NOMO-1 (cell line): ENCODE results near the gene DLX2.
"Not testable (repeated sequence)": the region's sequence is repeated elsewhere in the genome, so short reads cannot be mapped to it uniquely, and the experiment has no call there.

Experiments
- DNase-seq, 2 experiments: peaks; one replicate each; lab custom pipeline; 2025; ENCODE audit not compliant: unreplicated experiment in 2 of 2; lab: John Stamatoyannopoulos, UW

Gene DLX2

GRCh38 chr2:172102391-172103359, at the start of gene DLX2:
Gene DLX2 (minus strand): TSS chr2:172102900. CDS start chr2:172102538, 362 bp downstream.
- DNase-seq = peak; percentile 75 to 86

- DNase-seq = no peak
Measured at GRCh38 chr2:172147944-172148650, 45.4 kb upstream of the DLX2 start.

- no peak for DNase-seq
Measured at GRCh38 chr2:172143817-172144216, 41.1 kb upstream of the DLX2 start.

GRCh38 chr2:172138727-172139126, 36.0 kb upstream of the DLX2 start:
- DNase-seq = not testable (repeated sequence)

GRCh38 chr2:172137943-172138342, 35.2 kb upstream of the DLX2 start:
- no peak for DNase-seq

GRCh38 chr2:172137109-172137508, 34.4 kb upstream of the DLX2 start:
- DNase-seq = no peak

- no peak for DNase-seq
Measured at GRCh38 chr2:172135446-172135845, 32.7 kb upstream of the DLX2 start.

- no peak for DNase-seq
Measured at GRCh38 chr2:172134270-172134669, 31.6 kb upstream of the DLX2 start.

- DNase-seq = no peak
Measured at GRCh38 chr2:172131713-172132555, 29.2 kb upstream of the DLX2 start.

GRCh38 chr2:172129404-172129803, 26.7 kb upstream of the DLX2 start:
- DNase-seq = no peak

- no peak for DNase-seq
Measured at GRCh38 chr2:172128484-172128883, 25.8 kb upstream of the DLX2 start.

- DNase-seq = no peak
Measured at GRCh38 chr2:172120118-172120517, 17.4 kb upstream of the DLX2 start.

- DNase-seq = peak in 1 of 2 experiments; percentile 36
Measured at GRCh38 chr2:172119089-172119488, 16.4 kb upstream of the DLX2 start.

GRCh38 chr2:172116107-172116506, 13.4 kb upstream of the DLX2 start:
- no peak for DNase-seq

GRCh38 chr2:172114579-172114978, 11.9 kb upstream of the DLX2 start:
- no peak for DNase-seq

GRCh38 chr2:172114176-172114575, 11.5 kb upstream of the DLX2 start:
- not testable (repeated sequence) for DNase-seq

GRCh38 chr2:172113617-172114016, 10.9 kb upstream of the DLX2 start:
- no peak for DNase-seq

- DNase-seq = no peak
Measured at GRCh38 chr2:172109988-172110811, 7.5 kb upstream of the DLX2 start.

- DNase-seq = no peak
Measured at GRCh38 chr2:172109256-172109987, 6.7 kb upstream of the DLX2 start.
